ENCODE results near the gene ASTN2.

ASTN2 gene

GRCh38 chr9:117134826-117135500 is 279.9 kb downstream of the ASTN2 start:
- Histone ChIP-seq H3K27me3 (no peaks in the 10 kb centered on the region), H3K9me3 (no peaks in the 10 kb centered on the region), H3K27ac (no peak overlapping the region), H3K4me1 (no peaks in the 10 kb centered on the region), H3K36me3 (no peaks in the 10 kb centered on the region), H3K4me3 (no peak overlapping the region)
- TF ChIP-seq CTCF (IDR thresholded peaks at IDR 0.05) = no peak
- no peak for DNase-seq
- intact Hi-C loops (cut with DNase I; ENCODE audit: low total_unique reads) = no loop called here

GRCh38 chr9:117126871-117127270 is 288.0 kb downstream of the ASTN2 start:
- intact Hi-C loops (cut with DNase I; ENCODE audit: low total_unique reads) = no loop called here
- Histone ChIP-seq H3K27me3 (no peaks in the 10 kb centered on the region), H3K27ac (no peak overlapping the region), H3K4me3 (no peak overlapping the region), H3K36me3 (no peaks in the 10 kb centered on the region), H3K9me3 (no peaks in the 10 kb centered on the region), H3K4me1 (no peaks in the 10 kb centered on the region)
- no peak for TF ChIP-seq CTCF (IDR thresholded peaks at IDR 0.05)
- no peak for DNase-seq

GRCh38 chr9:117125531-117125930 is 289.3 kb downstream of the ASTN2 start:
- intact Hi-C loops (cut with DNase I; ENCODE audit: low total_unique reads) = no loop called here
- TF ChIP-seq CTCF (IDR thresholded peaks at IDR 0.05) = no peak

GRCh38 chr9:117123729-117124128 is 291.1 kb downstream of the ASTN2 start:
- DNase-seq = no peak
- Histone ChIP-seq H3K27ac (no peak overlapping the region), H3K4me3 (no peak overlapping the region), H3K9me3 (no peaks in the 10 kb centered on the region), H3K4me1 (no peaks in the 10 kb centered on the region), H3K36me3 (no peaks in the 10 kb centered on the region), H3K27me3 (no peaks in the 10 kb centered on the region)
- TF ChIP-seq CTCF (IDR thresholded peaks at IDR 0.05) = no peak
- intact Hi-C loops (cut with DNase I; ENCODE audit: low total_unique reads) = no loop called here

More at GRCh38 chr9:117125531-117125930, 289.3 kb downstream of the ASTN2 start:
- Histone ChIP-seq H3K9me3 (no peaks in the 10 kb centered on the region), H3K4me3 (no peak overlapping the region), H3K36me3 (no peaks in the 10 kb centered on the region), H3K27ac (no peak overlapping the region), H3K27me3 (no peaks in the 10 kb centered on the region), H3K4me1 (no peaks in the 10 kb centered on the region)
- DNase-seq = no peak

GRCh38 chr9:117122953-117123352 is 291.9 kb downstream of the ASTN2 start:
- Histone ChIP-seq H3K36me3 (no peaks in the 10 kb centered on the region), H3K27ac (no peak overlapping the region), H3K4me1 (no peaks in the 10 kb centered on the region), H3K9me3 (no peaks in the 10 kb centered on the region), H3K27me3 (no peaks in the 10 kb centered on the region), H3K4me3 (no peak overlapping the region)
- TF ChIP-seq CTCF (IDR thresholded peaks at IDR 0.05) = no peak
- no peak for DNase-seq
- intact Hi-C loops (cut with DNase I; ENCODE audit: low total_unique reads) = no loop called here

GRCh38 chr9:117122102-117122501 is 292.8 kb downstream of the ASTN2 start:
- no peak overlapping the region for H3K27ac ChIP-seq
- intact Hi-C loops (cut with DNase I; ENCODE audit: low total_unique reads) = no loop called here
- no peak for TF ChIP-seq CTCF (IDR thresholded peaks at IDR 0.05)
- no peaks in the 10 kb centered on the region for H3K9me3 ChIP-seq
- no peak for DNase-seq
- no peaks in the 10 kb centered on the region for H3K36me3 ChIP-seq
- no peaks in the 10 kb centered on the region for H3K4me1 ChIP-seq
- H3K4me3 ChIP-seq = no peak overlapping the region
- no peaks in the 10 kb centered on the region for H3K27me3 ChIP-seq
